GM19372 (cell line): Measurements from ENCODE around the gene RFXANK.

ENCODE experiments used
- ATAC-seq: cut with Tn5 transposase; IDR thresholded peaks from one replicate; pipeline ENCODE4 v1.9.1; 2021; ENCODE audit warnings: mild to moderate bottlenecking, low read depth, moderate library complexity; ENCODE audit not compliant: unreplicated experiment

RFXANK gene

GRCh38 chr19:19226204-19226603 is 34.1 kb downstream of the RFXANK start:
- no peak for ATAC-seq

GRCh38 chr19:19226663-19227062 is 34.6 kb downstream of the RFXANK start:
- ATAC-seq, result no peak

- no peak for ATAC-seq
Measured at GRCh38 chr19:19227217-19227616, 35.2 kb downstream of the RFXANK start.

GRCh38 chr19:19229701-19230100 is 37.6 kb downstream of the RFXANK start:
- no peak for ATAC-seq

DNA sequence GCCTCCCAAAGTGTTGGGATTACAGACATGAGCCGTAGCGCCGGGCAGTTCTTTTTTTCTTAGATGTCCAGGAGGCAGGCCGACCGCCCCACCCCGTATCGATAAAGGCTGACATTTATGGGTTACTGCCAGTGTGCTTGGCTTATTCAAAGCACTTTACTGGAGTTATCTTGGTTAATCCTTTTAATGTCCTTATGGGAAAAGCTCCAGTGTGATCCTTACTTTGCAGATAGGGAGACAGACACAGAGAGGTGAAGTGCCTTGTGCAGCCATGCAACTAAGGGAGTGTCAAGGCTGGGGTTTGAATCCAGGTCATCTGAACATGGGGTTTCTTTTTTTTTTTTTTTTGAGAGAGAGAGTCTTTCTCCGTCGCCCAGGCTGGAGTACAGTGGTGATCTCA is 38.9 kb downstream of the RFXANK start:
- no peak for ATAC-seq

DNA sequence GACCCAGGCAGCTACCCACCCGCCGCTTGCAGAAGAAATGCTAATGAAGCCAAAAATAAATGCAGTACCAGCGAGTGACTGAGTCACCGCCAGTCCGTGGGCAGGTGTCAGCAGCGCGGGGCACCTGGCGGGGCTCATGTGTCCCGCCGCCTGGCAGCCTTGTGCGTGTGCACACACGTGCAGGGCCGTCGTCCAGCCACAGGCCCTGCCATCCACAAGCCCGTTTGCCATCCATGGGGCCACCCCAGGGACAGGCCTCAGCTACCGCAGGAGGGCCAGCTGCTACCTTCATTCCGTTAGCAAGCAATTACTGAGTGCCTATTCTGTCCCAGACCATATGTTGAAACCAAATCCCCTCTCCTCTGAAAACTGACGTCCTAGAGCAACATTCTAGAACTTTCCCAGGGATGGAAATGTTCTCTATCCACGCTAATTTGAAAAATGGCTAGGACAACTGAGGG is 40.2 kb downstream of the RFXANK start:
- no peak for ATAC-seq

GRCh38 chr19:19234220-19234816 is 42.3 kb downstream of the RFXANK start:
- ATAC-seq, result no peak

GRCh38 chr19:19236173-19236572 is 44.1 kb downstream of the RFXANK start:
- no peak for ATAC-seq

DNA sequence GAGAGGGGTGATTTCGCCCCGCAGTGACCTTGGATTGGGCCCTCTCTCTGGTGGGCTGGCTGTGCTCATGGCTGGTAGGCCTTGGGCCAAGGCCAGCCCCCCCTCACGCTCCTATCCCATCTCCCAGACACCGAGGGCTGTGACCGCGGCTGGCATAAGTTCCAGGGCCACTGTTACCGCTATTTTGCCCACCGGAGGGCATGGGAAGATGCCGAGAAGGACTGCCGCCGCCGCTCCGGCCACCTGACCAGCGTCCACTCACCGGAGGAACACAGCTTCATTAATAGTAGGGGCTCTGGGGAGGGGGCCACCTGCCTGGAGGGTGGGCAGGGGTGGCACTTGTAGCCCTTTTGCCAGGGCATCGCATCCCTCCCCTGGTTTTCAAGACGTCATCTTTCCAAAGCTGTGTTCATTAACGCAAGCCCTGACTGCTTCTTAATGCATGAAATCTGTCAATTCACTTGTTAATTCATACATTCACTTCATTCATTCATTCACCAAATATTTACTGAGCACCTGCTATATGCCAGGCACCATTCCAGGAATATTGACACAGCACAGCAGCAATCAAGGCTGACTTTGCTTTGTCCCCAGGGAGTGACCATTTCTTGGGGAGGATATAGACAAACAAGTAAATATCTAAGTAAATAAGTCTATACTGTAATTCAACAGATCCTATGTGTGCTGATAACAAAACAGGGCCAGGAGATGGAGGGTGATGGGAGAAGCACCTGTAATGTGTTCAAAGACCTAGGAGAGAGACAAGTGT is 46.3 kb downstream of the RFXANK start:
- no peak for ATAC-seq

DNA sequence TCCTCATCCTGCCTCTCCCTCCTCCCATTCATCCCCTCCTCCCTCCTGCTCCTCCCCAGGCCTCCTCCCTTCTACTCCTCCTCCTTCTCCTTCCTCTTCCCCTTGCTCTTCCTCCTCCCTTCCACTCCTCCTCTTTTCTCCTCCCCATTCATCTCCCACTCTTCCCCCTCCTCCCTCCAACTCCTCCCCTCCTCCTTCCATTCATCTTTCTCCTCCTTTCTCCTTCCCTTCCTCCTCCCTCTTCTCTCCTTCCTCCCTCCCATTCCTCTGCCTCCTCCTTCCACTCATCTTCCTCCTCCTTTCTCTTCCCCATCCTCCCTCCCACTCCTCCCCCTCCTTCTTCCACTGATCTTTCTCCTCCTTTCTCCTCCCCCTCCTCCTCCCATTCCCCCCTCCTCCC is 47.6 kb downstream of the RFXANK start:
- ATAC-seq, result no peak

GRCh38 chr19:19240476-19240875 is 48.4 kb downstream of the RFXANK start:
- no peak for ATAC-seq

DNA sequence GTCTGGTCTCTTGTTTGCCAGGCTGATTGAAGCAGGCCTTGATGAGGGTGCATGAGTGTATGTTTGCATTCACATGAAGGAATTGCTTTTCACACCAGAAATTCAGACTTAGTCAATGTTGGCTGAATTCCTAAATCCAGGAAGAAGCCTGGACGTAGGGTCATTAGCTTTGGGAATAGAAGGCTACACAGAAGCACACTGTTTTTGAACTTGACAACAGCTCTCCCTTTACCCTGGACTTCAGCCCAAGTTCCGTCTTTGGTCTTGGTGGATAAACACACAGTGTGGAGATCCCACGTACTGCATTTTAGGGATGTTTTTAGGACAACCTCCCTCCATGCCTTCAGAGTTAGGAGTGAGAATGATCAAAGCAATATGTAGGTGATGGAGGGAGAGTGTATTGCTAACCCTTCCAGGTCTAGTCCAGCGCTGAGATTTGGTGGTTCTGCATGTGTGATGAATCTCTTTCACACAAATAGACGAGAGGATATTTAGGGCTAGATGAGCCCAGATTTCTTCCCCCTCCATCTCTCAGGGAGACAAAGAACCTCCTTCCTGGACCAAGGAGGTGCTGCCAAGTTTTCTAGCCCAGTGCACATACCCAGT is 58.2 kb downstream of the RFXANK start:
- no peak for ATAC-seq
